HCT116 (cell line): ENCODE results near the gene PDE7B.

Experiments
- EZH2phosphoT487 ChIP-seq: fragments of 200-600 bp; IDR thresholded peaks from 2 replicates; pipeline ENCODE4 v1.6.1; 2018; ENCODE audit warnings: antibody characterized with exemption, borderline replicate concordance
- POLR2A ChIP-seq: IDR thresholded peaks from 2 replicates; pipeline ENCODE4 v1.7.0; 2011; ENCODE audit warnings: borderline replicate concordance; ENCODE audit not compliant: insufficient read depth, insufficient read length; ENCODE audit errors: extremely low read depth
- ZNF274 ChIP-seq: fragments of 200-500 bp; sonication (Bioruptor generic); IDR thresholded peaks from 2 replicates; pipeline ENCODE4 v1.6.1; 2014; ENCODE audit warnings: mild to moderate bottlenecking, low read depth, low read length, inconsistent platforms

DNA sequence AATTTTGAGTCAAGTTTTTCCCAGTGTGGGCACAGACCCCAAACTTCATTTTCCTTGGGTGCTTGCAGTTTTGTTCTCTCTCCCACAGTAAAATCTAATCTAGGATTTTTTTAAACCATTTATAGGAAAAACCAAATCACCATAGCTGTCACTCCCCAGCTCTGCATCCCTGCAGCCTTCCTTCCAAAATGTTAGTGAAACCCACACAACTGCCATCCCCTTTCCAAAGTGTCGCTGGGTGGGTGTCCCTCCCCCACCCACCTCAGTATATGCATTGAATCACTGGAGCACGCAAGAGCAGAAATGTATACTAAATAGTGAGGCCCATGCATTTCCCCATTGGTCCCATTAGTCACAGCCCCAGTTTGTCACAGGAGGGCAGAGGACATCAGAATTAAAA is 260.3 kb downstream of the PDE7B start:
- TF ChIP-seq EZH2phosphoT487 (no peak), POLR2A (no peak), ZNF274 (no peak)
